Keratinocyte (primary cell): ENCODE results near the gene STYXL1. TPM values are rescaled to one million over a fixed set of nuclear protein-coding genes. Genes with fewer than 3 reads are reported as not detected.

Source experiments
- DNase-seq: peaks from one replicate; pipeline ENCODE4 v3.0.0-alpha.2; 2011; ENCODE audit warnings: low read depth, missing footprints, low spot score
- FAIRE-seq: peaks from 2 replicates; lab custom pipeline; 2011; peaks lifted over from hg19 to GRCh38; lab: Jason Lieb, UNC
- H2AFZ ChIP-seq: 2 replicates; pipeline ENCODE4 v1.6.0; 2012; ENCODE audit warnings: low read length, control low read depth, inconsistent platforms; ENCODE audit not compliant: control insufficient read depth
- H3K27ac ChIP-seq: 2 replicates; pipeline ENCODE4 v1.5.1; 2011; ENCODE audit warnings: low read length; ENCODE audit not compliant: control insufficient read depth, insufficient read depth
- H3K27me3 ChIP-seq: 3 replicates; pipeline ENCODE4 v1.6.0; 2011; ENCODE audit warnings: low read length; ENCODE audit not compliant: control insufficient read depth, insufficient read depth; ENCODE audit errors: extremely low read depth
- H3K36me3 ChIP-seq, 2 experiments: 2 replicates in 1 of 2; 3 replicates in 1 of 2; pipeline ENCODE4 v1.5.1; 2011; ENCODE audit warnings: low read length in 2 of 2, mild to moderate bottlenecking in 1 of 2; ENCODE audit not compliant: control insufficient read depth in 2 of 2, insufficient read depth in 2 of 2; ENCODE audit errors: extremely low read depth in 1 of 2
- H3K4me1 ChIP-seq: 3 replicates; pipeline ENCODE4 v1.5.1; 2011; ENCODE audit warnings: low read length; ENCODE audit not compliant: control insufficient read depth, insufficient read depth; ENCODE audit errors: extremely low read depth
- H3K4me2 ChIP-seq: 3 replicates; pipeline ENCODE4 v1.6.0; 2011; ENCODE audit warnings: low read depth, low read length; ENCODE audit not compliant: control insufficient read depth, insufficient read depth; ENCODE audit errors: extremely low read depth
- H3K4me3 ChIP-seq, 3 experiments: fragments of 200-600 bp in 1 of 3; sonication (generic) in 1 of 3; 2 replicates in 2 of 3; 3 replicates in 1 of 3; pipeline ENCODE4 v1.5.1; 2011 to 2016; ENCODE audit warnings: low read length in 3 of 3, mild to moderate bottlenecking in 3 of 3, control low read depth in 2 of 3, inconsistent platforms in 1 of 3, low read depth in 1 of 3, mixed read lengths in 1 of 3, mixed run types in 1 of 3, moderate library complexity in 1 of 3; ENCODE audit not compliant: control insufficient read depth in 2 of 3, insufficient read depth in 2 of 3; ENCODE audit errors: extremely low read depth in 1 of 3
- H3K79me2 ChIP-seq: 2 replicates; pipeline ENCODE4 v1.6.0; 2012; ENCODE audit warnings: low read length; ENCODE audit not compliant: control insufficient read depth, insufficient read depth
- H3K9ac ChIP-seq: 3 replicates; pipeline ENCODE4 v1.6.0; 2011; ENCODE audit warnings: low read length; ENCODE audit not compliant: control insufficient read depth, insufficient read depth; ENCODE audit errors: extremely low read depth
- H3K9me1 ChIP-seq: 3 replicates; pipeline ENCODE4 v1.6.0; 2011; ENCODE audit warnings: low read length; ENCODE audit not compliant: control insufficient read depth, insufficient read depth; ENCODE audit errors: extremely low read depth
- H3K9me3 ChIP-seq: 2 replicates; pipeline ENCODE4 v1.5.1; 2012; ENCODE audit warnings: low read depth, low read length; ENCODE audit not compliant: control insufficient read depth
- H4K20me1 ChIP-seq: 3 replicates; pipeline ENCODE4 v1.6.0; 2011; ENCODE audit warnings: low read length; ENCODE audit not compliant: control insufficient read depth, insufficient read depth; ENCODE audit errors: extremely low read depth
- CTCF ChIP-seq, 3 experiments: IDR thresholded peaks in 1 of 3; conservative IDR thresholded peaks in 1 of 3; optimal IDR thresholded peaks in 1 of 3; 2 replicates in 2 of 3; 3 replicates in 1 of 3; pipeline versions ENCODE3 to v1.5.1; 2011; ENCODE audit warnings: low read length in 3 of 3, mild to moderate bottlenecking in 3 of 3, moderate library complexity in 2 of 3, control low read depth in 1 of 3, inconsistent platforms in 1 of 3; ENCODE audit not compliant: insufficient read depth in 2 of 3; ENCODE audit errors: extremely low read depth in 1 of 3
- EZH2 ChIP-seq: IDR thresholded peaks from one replicate; pipeline ENCODE4 v1.6.1; 2012; ENCODE audit warnings: inconsistent platforms, mild to moderate bottlenecking, low read length, moderate library complexity
- dilution Hi-C: fragments of 300-500 bp; cut with MboI; formaldehyde crosslinking; loops from one replicate; pipeline ENCODE4 v1.7.0; 2020; ENCODE audit warnings: low sequenced_read_pairs; ENCODE audit not compliant: extremely low pct_ligation_motif_present
- polyA plus RNA-seq, 5 experiments: library from polyadenylated mRNA; depleted of rRNA in 3 of 5; stranded (reverse) in 3 of 5; stranded (forward) in 1 of 5; unstranded in 1 of 5; fragments of >200 nt; gene quantifications; 1 replicate in 1 of 5; 2 replicates in 3 of 5; 3 replicates in 1 of 5; pipeline versions ENCODE4 v1.2.1 to v1.2.3, GENCODE V29; 2011 to 2012; ENCODE audit warnings: missing spikeins in 2 of 5, low read depth in 1 of 5, low replicate concordance in 1 of 5

STYXL1 gene
- polyA plus RNA-seq, 1 donor (not counting 4 experiments of a cell fraction or from before 2014, with no cell fraction given): 76.2 TPM

GRCh38 chr7:76057103-76057812 is 9.5 kb upstream of the STYXL1 start:
- no peak for TF ChIP-seq EZH2
- no peak for TF ChIP-seq CTCF (optimal IDR thresholded peaks at IDR 0.05 in 1 of 3, IDR thresholded peaks at IDR 0.05 in 1 of 3, conservative IDR thresholded peaks at IDR 0.05 in 1 of 3; ENCODE audit: extremely low read depth in 1 of 3, insufficient read depth in 2 of 3, low read length in 3 of 3)

GRCh38 chr7:76056241-76056640 is 8.4 kb upstream of the STYXL1 start:
- no peak overlapping the region for H2AFZ ChIP-seq
- H3K9ac ChIP-seq: no peak overlapping the region
- no peak for TF ChIP-seq EZH2
- H3K4me2 ChIP-seq: no peak overlapping the region
- DNase-seq (no peak), FAIRE-seq (no peak)
- H3K79me2 ChIP-seq: peaks cover 54% of the 10 kb centered on the region
- peaks cover 23% of the 10 kb centered on the region for H3K4me1 ChIP-seq
- dilution Hi-C loops: no loop called here
- no peak overlapping the region for H3K27ac ChIP-seq
- H4K20me1 ChIP-seq: peaks cover 30% of the 10 kb centered on the region
- H3K27me3 ChIP-seq: no peaks in the 10 kb centered on the region
- H3K9me3 ChIP-seq: no peaks in the 10 kb centered on the region
- H3K9me1 ChIP-seq: peaks cover 6% of the 10 kb centered on the region
- peaks cover 37 to 60% of the 10 kb centered on the region in 2 experiments for H3K36me3 ChIP-seq
- no peak overlapping the region for H3K4me3 ChIP-seq

More at GRCh38 chr7:76057103-76057812, 9.5 kb upstream of the STYXL1 start:
- Histone ChIP-seq H2AFZ (no peak overlapping the region), H3K79me2 (peaks cover 44% of the 10 kb centered on the region), H3K27me3 (no peaks in the 10 kb centered on the region), H3K36me3 (peaks cover 45 to 65% of the 10 kb centered on the region in 2 experiments), H3K9ac (no peak overlapping the region), H4K20me1 (peaks cover 26% of the 10 kb centered on the region), H3K4me2 (no peak overlapping the region), H3K4me1 (peaks cover 23% of the 10 kb centered on the region), H3K27ac (no peak overlapping the region), H3K4me3 (no peak overlapping the region), H3K9me1 (peaks cover 6% of the 10 kb centered on the region), H3K9me3 (no peaks in the 10 kb centered on the region)
- DNase-seq (no peak), FAIRE-seq (no peak)
- dilution Hi-C loops: no loop called here
